Right lobe of liver (tissue), 4 donors: ENCODE data around the gene MAP2K4.

Experiments
- CTCF ChIP-seq, 4 donors: fragments of 200-600 bp in 3 of 4; fragments of 450-650 bp in 1 of 4; IDR thresholded peaks; one replicate each; pipeline versions ENCODE4 v1.5.1 to v1.8.0; 2016 to 2022; ENCODE audit warnings: antibody characterized with exemption in 4 of 4, mild to moderate bottlenecking in 2 of 4
- POLR2A ChIP-seq: fragments of 450-650 bp; IDR thresholded peaks from one replicate; pipeline ENCODE4 v1.6.1; 2017; ENCODE audit warnings: antibody characterized with exemption, mild to moderate bottlenecking
- donor health status: DM: no; HTN: no; CAD: no.
- donor health status: DM: no; HTN: no; CAD: no.
- donor health status: DM: no; HTN: yes; CAD: no.

DNA sequence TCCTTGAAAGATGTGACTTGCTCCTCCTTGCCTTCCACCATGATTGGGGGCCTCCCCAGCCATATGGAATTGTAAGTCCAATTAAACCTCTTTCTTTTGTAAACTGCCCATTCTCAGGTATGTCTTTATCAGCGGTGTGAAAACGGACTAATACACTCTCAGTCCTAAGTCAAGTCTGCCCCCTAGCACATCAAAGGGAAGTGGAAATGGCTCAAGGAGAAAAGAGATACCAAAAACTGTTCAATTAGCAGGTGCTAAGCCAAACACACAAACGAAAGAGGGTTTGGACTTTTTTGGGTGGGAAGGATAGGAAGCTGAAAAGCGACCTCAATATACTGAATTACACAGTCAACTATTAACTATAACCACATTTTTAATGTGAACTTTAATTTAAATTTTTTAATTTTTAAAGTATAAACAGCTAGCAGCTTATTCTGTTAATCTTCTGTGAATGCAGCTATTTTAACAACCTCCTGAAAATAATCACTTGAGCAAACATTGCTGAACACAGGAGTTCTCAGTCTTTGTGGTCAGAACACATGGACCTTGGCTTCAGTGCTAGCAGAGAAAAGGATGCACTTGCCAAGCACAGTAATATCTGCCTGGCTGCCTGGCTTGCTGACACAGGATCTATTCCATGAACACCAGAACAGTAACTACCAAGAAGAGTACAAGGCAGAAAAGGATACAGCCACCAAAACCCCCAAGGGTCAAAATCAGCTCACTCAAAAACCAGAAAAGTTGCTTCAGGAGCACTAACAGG, 34.3 kb upstream of the MAP2K4 start:
- TF ChIP-seq CTCF (IDR thresholded peaks at IDR 0.05) (no peak), POLR2A (no peak)
